Duodenal mucosa (tissue), 2 donors: ENCODE measurements around the gene ENTREP1.

Source experiments
- H3K27ac ChIP-seq: one replicate; pipeline ENCODE4 v1.7.0; 2013; ENCODE audit warnings: low read depth, low read length
- H3K27me3 ChIP-seq, 2 donors: one replicate each; pipeline ENCODE4 v1.7.0; 2013; ENCODE audit warnings: low read length in 2 of 2, control low read depth in 1 of 2; ENCODE audit not compliant: insufficient read depth in 2 of 2, control insufficient read depth in 1 of 2
- H3K36me3 ChIP-seq, 2 donors: one replicate each; pipeline ENCODE4 v1.7.0; 2013; ENCODE audit warnings: low read length in 2 of 2, control low read depth in 1 of 2; ENCODE audit not compliant: insufficient read depth in 2 of 2, control insufficient read depth in 1 of 2
- H3K4me1 ChIP-seq, 2 donors: one replicate each; pipeline ENCODE4 v1.7.0; 2013; ENCODE audit warnings: low read length in 2 of 2, control low read depth in 1 of 2; ENCODE audit not compliant: insufficient read depth in 2 of 2, control insufficient read depth in 1 of 2
- H3K4me3 ChIP-seq, 2 donors: one replicate each; pipeline ENCODE4 v1.7.0; 2013; ENCODE audit warnings: low read length in 2 of 2, low read depth in 1 of 2
- H3K9ac ChIP-seq, 2 donors: one replicate each; pipeline ENCODE4 v1.7.0; 2013; ENCODE audit warnings: low read length in 2 of 2, low read depth in 1 of 2
- H3K9me3 ChIP-seq, 2 donors: one replicate each; pipeline ENCODE4 v1.7.0; 2013; ENCODE audit warnings: low read length in 2 of 2, control low read depth in 1 of 2; ENCODE audit not compliant: control insufficient read depth in 1 of 2

The ENTREP1 gene

GRCh38 chr9:69363191-69363590 is 38.2 kb downstream of the ENTREP1 start:
- no peak overlapping the region for H3K9ac ChIP-seq
- no peaks in the 10 kb centered on the region for H3K36me3 ChIP-seq
- H3K4me1 ChIP-seq, result no peaks in the 10 kb centered on the region
- no peak overlapping the region for H3K27ac ChIP-seq
- no peaks in the 10 kb centered on the region for H3K9me3 ChIP-seq
- H3K4me3 ChIP-seq, result no peak overlapping the region
- H3K27me3 ChIP-seq, result no peaks in the 10 kb centered on the region

DNA sequence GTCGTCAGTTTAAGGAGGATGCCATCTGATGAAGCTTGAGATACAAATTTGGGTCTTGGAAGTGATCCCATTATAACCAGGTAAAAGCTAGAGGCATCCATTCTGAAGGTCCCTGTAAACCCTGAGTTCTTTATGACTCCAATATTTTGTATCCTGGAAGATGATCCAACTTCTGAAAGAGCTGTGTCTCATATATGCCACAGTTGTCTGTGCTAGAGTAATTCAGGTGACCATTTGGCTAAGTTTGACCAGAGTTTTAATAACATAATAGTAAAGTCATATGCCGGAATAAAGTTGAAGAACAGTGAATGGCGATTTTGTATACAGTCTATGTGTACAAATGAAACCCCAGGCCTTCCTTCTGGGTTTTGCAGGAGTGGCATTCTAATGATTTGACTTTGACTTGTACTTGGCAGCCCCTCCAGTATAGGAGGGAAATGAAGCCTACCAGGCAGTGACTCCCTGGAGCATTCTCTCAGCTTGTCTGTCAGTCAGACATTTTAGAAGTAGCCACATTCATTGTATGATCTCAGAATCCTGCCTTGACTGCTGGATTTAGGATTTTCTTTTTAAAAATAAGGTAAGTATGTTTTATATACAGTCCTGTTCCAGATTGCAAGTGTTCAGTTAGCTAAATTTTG is 39.6 kb downstream of the ENTREP1 start:
- no peak overlapping the region for H3K27ac ChIP-seq
- no peaks in the 10 kb centered on the region for H3K36me3 ChIP-seq
- no peaks in the 10 kb centered on the region for H3K4me1 ChIP-seq
- H3K27me3 ChIP-seq, result no peaks in the 10 kb centered on the region
- no peaks in the 10 kb centered on the region for H3K9me3 ChIP-seq
- no peak overlapping the region for H3K9ac ChIP-seq
- H3K4me3 ChIP-seq, result no peak overlapping the region

- Histone ChIP-seq H3K9ac (no peak overlapping the region), H3K4me1 (peaks cover 0 to 16% of the 10 kb centered on the region in 2 donors), H3K27ac (no peak overlapping the region), H3K4me3 (no peak overlapping the region), H3K9me3 (no peaks in the 10 kb centered on the region), H3K27me3 (no peaks in the 10 kb centered on the region), H3K36me3 (no peaks in the 10 kb centered on the region)
Measured at GRCh38 chr9:69370430-69370829, 45.4 kb downstream of the ENTREP1 start.

GRCh38 chr9:69371001-69371400 is 46.0 kb downstream of the ENTREP1 start:
- Histone ChIP-seq H3K9ac (no peak overlapping the region), H3K27me3 (no peaks in the 10 kb centered on the region), H3K4me3 (no peak overlapping the region), H3K36me3 (no peaks in the 10 kb centered on the region), H3K4me1 (peaks cover 0 to 16% of the 10 kb centered on the region in 2 donors), H3K9me3 (no peaks in the 10 kb centered on the region), H3K27ac (no peak overlapping the region)

DNA sequence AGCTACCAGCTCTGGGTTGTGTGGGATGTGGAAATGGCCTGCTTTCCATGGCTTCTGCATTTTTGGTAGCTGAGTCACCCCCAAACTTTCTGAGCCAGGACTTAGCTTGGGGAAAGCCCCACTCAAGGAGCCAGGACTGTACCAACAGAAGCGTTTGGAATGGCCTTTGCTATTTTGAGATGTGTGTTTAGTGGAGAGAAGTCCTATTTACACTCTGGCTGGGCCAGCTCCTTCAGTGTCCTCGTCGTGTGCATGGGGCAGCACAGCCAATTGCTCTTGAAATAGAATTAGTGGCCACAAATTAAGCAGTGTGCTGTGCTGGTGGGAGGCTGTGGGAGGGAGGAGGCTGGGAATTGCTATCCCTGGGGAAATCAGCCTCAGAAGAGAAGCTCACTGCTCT is 51.6 kb downstream of the ENTREP1 start:
- H3K9ac ChIP-seq, result no peak overlapping the region
- H3K27me3 ChIP-seq, result no peaks in the 10 kb centered on the region
- no peaks in the 10 kb centered on the region for H3K36me3 ChIP-seq
- peaks cover 0 to 8% of the 10 kb centered on the region in 2 donors for H3K4me1 ChIP-seq
- no peak overlapping the region for H3K4me3 ChIP-seq
- H3K9me3 ChIP-seq, result no peaks in the 10 kb centered on the region
- H3K27ac ChIP-seq, result no peak overlapping the region

DNA sequence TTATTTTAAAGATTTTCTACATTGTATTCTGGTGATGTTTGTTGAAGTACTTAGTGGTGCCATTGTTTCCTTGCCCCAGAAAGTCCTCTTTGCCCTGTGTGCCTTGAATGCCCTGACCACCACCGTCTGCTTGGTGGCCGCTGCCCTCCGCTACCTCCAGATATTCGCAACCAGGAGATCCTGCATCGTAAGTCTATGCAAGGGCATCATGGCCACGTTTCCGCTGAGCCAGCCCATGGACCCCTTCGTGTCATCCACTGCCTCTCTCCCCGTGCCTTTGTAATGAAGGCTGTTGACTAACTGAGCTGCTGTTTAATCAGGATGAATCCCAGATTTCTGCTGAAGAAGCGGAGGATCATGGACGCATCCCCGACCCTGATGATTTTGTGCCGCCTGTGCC is 52.3 kb downstream of the ENTREP1 start:
- Histone ChIP-seq H3K36me3 (no peaks in the 10 kb centered on the region), H3K9ac (no peak overlapping the region), H3K27me3 (no peaks in the 10 kb centered on the region), H3K4me1 (peaks cover 0 to 6% of the 10 kb centered on the region in 2 donors), H3K27ac (no peak overlapping the region), H3K4me3 (no peak overlapping the region), H3K9me3 (no peaks in the 10 kb centered on the region)

DNA sequence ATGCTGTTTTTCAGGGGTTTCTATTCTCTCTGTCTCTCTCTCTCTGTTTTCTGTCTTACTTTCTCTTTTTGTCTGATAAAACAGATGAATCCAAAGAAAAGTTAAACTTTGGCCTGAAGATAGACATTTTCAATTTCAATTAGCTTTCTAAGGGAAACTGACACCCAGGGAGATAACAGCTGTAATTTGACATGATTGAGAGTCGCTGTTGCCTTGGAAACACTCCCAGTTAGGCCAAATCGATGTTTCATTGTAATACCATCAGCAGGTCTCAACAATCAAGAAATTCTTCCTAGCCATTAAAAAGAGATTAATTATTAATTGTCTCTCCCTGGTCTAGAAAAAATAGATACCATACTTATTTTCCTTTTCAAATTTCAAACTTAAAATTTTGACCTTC is 53.0 kb downstream of the ENTREP1 start:
- no peaks in the 10 kb centered on the region for H3K36me3 ChIP-seq
- H3K9ac ChIP-seq, result no peak overlapping the region
- H3K27ac ChIP-seq, result no peak overlapping the region
- H3K9me3 ChIP-seq, result no peaks in the 10 kb centered on the region
- no peak overlapping the region for H3K4me3 ChIP-seq
- H3K27me3 ChIP-seq, result no peaks in the 10 kb centered on the region
- peaks cover 0 to 6% of the 10 kb centered on the region in 2 donors for H3K4me1 ChIP-seq

GRCh38 chr9:69379270-69379982 is 54.4 kb downstream of the ENTREP1 start:
- H3K27me3 ChIP-seq, result no peaks in the 10 kb centered on the region
- H3K4me3 ChIP-seq, result no peak overlapping the region
- peaks cover 0 to 6% of the 10 kb centered on the region in 2 donors for H3K4me1 ChIP-seq

DNA sequence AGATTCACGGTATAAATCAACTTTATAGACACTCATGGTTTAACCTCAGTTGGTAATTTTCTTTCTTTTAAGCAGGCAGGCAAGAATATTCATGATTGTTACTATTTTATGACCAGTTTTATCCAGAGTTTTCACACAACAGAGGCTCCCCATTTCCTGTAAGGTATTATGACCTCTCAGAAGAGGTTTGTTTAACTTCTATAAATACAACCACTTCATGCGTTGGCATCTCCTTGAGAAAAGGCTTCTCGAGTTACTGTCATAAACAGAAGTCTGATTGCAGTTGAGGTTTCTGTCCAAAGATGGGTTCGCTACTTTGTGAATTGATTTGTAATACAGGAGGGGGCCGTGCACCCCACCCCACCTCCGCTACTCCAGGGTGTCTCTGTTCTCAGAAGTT is 55.3 kb downstream of the ENTREP1 start:
- Histone ChIP-seq H3K36me3 (no peaks in the 10 kb centered on the region), H3K27ac (no peak overlapping the region), H3K9ac (no peak overlapping the region), H3K27me3 (no peaks in the 10 kb centered on the region), H3K4me1 (peaks cover 0 to 6% of the 10 kb centered on the region in 2 donors), H3K9me3 (no peaks in the 10 kb centered on the region), H3K4me3 (no peak overlapping the region)

More at GRCh38 chr9:69379270-69379982, 54.4 kb downstream of the ENTREP1 start:
- H3K9ac ChIP-seq, result no peak overlapping the region
- H3K9me3 ChIP-seq, result no peaks in the 10 kb centered on the region
- no peak overlapping the region for H3K27ac ChIP-seq
- no peaks in the 10 kb centered on the region for H3K36me3 ChIP-seq

- Histone ChIP-seq H3K27ac (no peak overlapping the region), H3K36me3 (no peaks in the 10 kb centered on the region), H3K4me1 (peaks cover 0 to 6% of the 10 kb centered on the region in 2 donors), H3K4me3 (no peak overlapping the region), H3K9me3 (no peaks in the 10 kb centered on the region), H3K27me3 (no peaks in the 10 kb centered on the region), H3K9ac (no peak overlapping the region)
Measured at GRCh38 chr9:69380811-69381210, 55.8 kb downstream of the ENTREP1 start.
